DMS79 treated with DMSO at 0.1 percent for 48 hours (cell line): ENCODE data around the gene ZDHHC22.

Source experiments
- DNase-seq: peaks from one replicate; lab custom pipeline; 2025; lab: John Stamatoyannopoulos, UW

ZDHHC22 gene

GRCh38 chr14:77103951-77104350 lies 37.6 kb downstream of the ZDHHC22 start:
- peak; percentile 73 for DNase-seq

- DNase-seq: no peak
Observed at GRCh38 chr14:77103475-77103874, 38.1 kb downstream of the ZDHHC22 start.

- DNase-seq: no peak
Observed at GRCh38 chr14:77102154-77102553, 39.4 kb downstream of the ZDHHC22 start.

GRCh38 chr14:77100961-77101360 lies 40.6 kb downstream of the ZDHHC22 start:
- no peak for DNase-seq

- peak; percentile 77 for DNase-seq
Observed at GRCh38 chr14:77099425-77100167, 42.0 kb downstream of the ZDHHC22 start.

GRCh38 chr14:77098529-77099353 lies 42.9 kb downstream of the ZDHHC22 start:
- DNase-seq: peak; percentile 72

- DNase-seq: peak; percentile 100
Observed at GRCh38 chr14:77097700-77098528, 43.7 kb downstream of the ZDHHC22 start, which contains the start of gene CIPC. Gene CIPC, plus strand, starts transcription at chr14:77098258. Its CDS starts 7,451 bp downstream, at chr14:77105709.

GRCh38 chr14:77097006-77097699 lies 44.4 kb downstream of the ZDHHC22 start:
- peak; percentile 64 for DNase-seq

GRCh38 chr14:77094672-77095284 lies 46.8 kb downstream of the ZDHHC22 start:
- DNase-seq: peak; percentile 94

- no peak for DNase-seq
Observed at GRCh38 chr14:77092676-77093075, 48.9 kb downstream of the ZDHHC22 start.

GRCh38 chr14:77091518-77091917 lies 50.1 kb downstream of the ZDHHC22 start:
- DNase-seq: no peak

- DNase-seq: peak; percentile 89
Observed at GRCh38 chr14:77088645-77089044, 52.9 kb downstream of the ZDHHC22 start.

GRCh38 chr14:77088219-77088618 lies 53.4 kb downstream of the ZDHHC22 start:
- DNase-seq: peak; percentile 97

- no peak for DNase-seq
Observed at GRCh38 chr14:77087631-77088030, 54.0 kb downstream of the ZDHHC22 start.

- no peak for DNase-seq
Observed at GRCh38 chr14:77086951-77087350, 54.6 kb downstream of the ZDHHC22 start.

- DNase-seq: no peak
Observed at GRCh38 chr14:77086017-77086727, 55.4 kb downstream of the ZDHHC22 start.

- no peak for DNase-seq
Observed at GRCh38 chr14:77085538-77085937, 56.1 kb downstream of the ZDHHC22 start.

- DNase-seq: no peak
Observed at GRCh38 chr14:77084985-77085384, 56.6 kb downstream of the ZDHHC22 start.

- no peak for DNase-seq
Observed at GRCh38 chr14:77083082-77083481, 58.5 kb downstream of the ZDHHC22 start.

GRCh38 chr14:77082356-77082755 lies 59.2 kb downstream of the ZDHHC22 start:
- no peak for DNase-seq
